Measurements from ENCODE around the gene TMEM269.

Gene TMEM269

GRCh38 chr1:42822800-42823392 lies 38.1 kb downstream of the TMEM269 start:
- no peak for TF ChIP-seq CTCF (IDR thresholded peaks at IDR 0.05; ENCODE audit: insufficient read depth, low read length, missing control alignments)
- ChIA-PET CTCF (interaction anchor here (1.1 to 2.8 kb wide), 3 partner anchors 13 to 44 kb away, joined by 3 to 10 read pairs (median 4); partner anchors contain the start of gene ZNF691), POLR2A (interaction anchor here (1.1 kb wide), 1 partner anchor 56 kb away, joined by 4 read pairs; the partner anchor contains the start of genes C1orf50 and P3H1)
- no peak for DNase-seq (ENCODE audit: low read depth, low spot score)
- no peak overlapping the region for H3K4me3 ChIP-seq (ENCODE audit: low read depth, low read length)

- ChIA-PET CTCF (interaction anchor here (0.9 to 2.6 kb wide), 4 partner anchors 11 to 248 kb away, joined by 3 to 11 read pairs (median 6); partner anchors contain the start of gene ZNF691), POLR2A (no interaction called here)
- no peak for TF ChIP-seq CTCF (IDR thresholded peaks at IDR 0.05; ENCODE audit: insufficient read depth, low read length, missing control alignments)
- H3K4me3 ChIP-seq (ENCODE audit: low read depth, low read length): no peak overlapping the region
- DNase-seq (ENCODE audit: low read depth, low spot score): no peak
Observed at GRCh38 chr1:42824481-42825035, 39.8 kb downstream of the TMEM269 start.

- ChIA-PET POLR2A (interaction anchor here (0.8 kb wide), 1 partner anchor 59 kb away, joined by 3 read pairs; no protein-coding TSS in a partner anchor), CTCF (interaction anchor here (0.9 to 2.6 kb wide), 4 partner anchors 10 to 248 kb away, joined by 3 to 11 read pairs (median 6); partner anchors contain the start of gene ZNF691)
- no peak for DNase-seq (ENCODE audit: low read depth, low spot score)
- TF ChIP-seq CTCF (IDR thresholded peaks at IDR 0.05; ENCODE audit: insufficient read depth, low read length, missing control alignments): no peak
- H3K4me3 ChIP-seq (ENCODE audit: low read depth, low read length): no peak overlapping the region
Observed at GRCh38 chr1:42825036-42825851, 40.5 kb downstream of the TMEM269 start.

DNA sequence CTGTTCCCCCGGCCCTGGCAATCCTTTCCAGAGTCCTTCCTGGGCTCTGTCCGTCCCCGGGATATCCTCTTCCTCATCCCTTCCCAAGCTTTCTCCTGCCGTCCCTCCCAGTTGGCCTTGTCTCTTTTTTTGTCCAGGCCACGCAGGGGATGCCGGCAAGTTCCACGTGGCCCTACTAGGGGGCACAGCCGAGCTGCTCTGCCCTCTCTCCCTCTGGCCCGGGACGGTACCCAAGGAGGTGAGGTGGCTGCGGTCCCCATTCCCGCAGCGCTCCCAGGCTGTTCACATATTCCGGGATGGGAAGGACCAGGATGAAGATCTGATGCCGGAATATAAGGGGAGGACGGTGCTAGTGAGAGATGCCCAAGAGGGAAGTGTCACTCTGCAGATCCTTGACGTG lies 45.8 kb downstream of the TMEM269 start:
- TF ChIP-seq CTCF (IDR thresholded peaks at IDR 0.05; ENCODE audit: insufficient read depth, low read length, missing control alignments): no peak
- no peak for DNase-seq (ENCODE audit: low read depth, low spot score)
- no peak overlapping the region for H3K4me3 ChIP-seq (ENCODE audit: low read depth, low read length)
- ChIA-PET POLR2A (no interaction called here), CTCF (interaction anchor here (1.9 kb wide), 1 partner anchor 16 kb away, joined by 8 read pairs; the partner anchor contains the start of gene ZNF691)

GRCh38 chr1:42831273-42831672 lies 46.5 kb downstream of the TMEM269 start:
- no peak for TF ChIP-seq CTCF (IDR thresholded peaks at IDR 0.05; ENCODE audit: insufficient read depth, low read length, missing control alignments)
- ChIA-PET POLR2A (no interaction called here), CTCF (interaction anchor here (1.9 kb wide), 1 partner anchor 15 kb away, joined by 8 read pairs; the partner anchor contains the start of gene ZNF691)
- no peak overlapping the region for H3K4me3 ChIP-seq (ENCODE audit: low read depth, low read length)
- DNase-seq (ENCODE audit: low read depth, low spot score): no peak

Measured in AG04449 (cell line).